Common myeloid progenitor, CD34-positive (primary cell): ENCODE data around the gene POLA2.

ENCODE experiments used
- CTCF ChIA-PET: fragments of 350-600 bp; sonication (Branson Sonifier 250); formaldehyde crosslinking; loops from one replicate; lab custom pipeline; 2021; ENCODE audit warnings: antibody characterized with exemption; lab: Charles Lee
- POLR2A ChIA-PET: fragments of 350-600 bp; sonication (Branson Sonifier 250); formaldehyde crosslinking; loops from one replicate; lab custom pipeline; 2021; ENCODE audit warnings: antibody characterized with exemption; lab: Charles Lee
- DNase-seq, 3 donors: peaks; one replicate each; pipeline versions ENCODE4 v3.0.0 to v3.0.0-alpha.2; 2013
- H3K27ac ChIP-seq, 2 experiments: 1 replicate in 1 of 2; 2 replicates in 1 of 2; pipeline ENCODE4 v1.7.0; 2013; ENCODE audit warnings: inconsistent platforms in 2 of 2, low read length in 2 of 2, mild to moderate bottlenecking in 2 of 2, low read depth in 1 of 2, moderate library complexity in 1 of 2; ENCODE audit not compliant: severe bottlenecking in 2 of 2, insufficient read depth in 1 of 2, poor library complexity in 1 of 2
- H3K27me3 ChIP-seq, 5 experiments: replicated peaks in 2 of 5; 1 replicate in 3 of 5; 2 replicates in 2 of 5; pipeline versions ENCODE4 v1.6.1 to v1.7.0; 2013; ENCODE audit warnings: low read length in 4 of 5, mild to moderate bottlenecking in 2 of 5, moderate library complexity in 2 of 5, inconsistent platforms in 1 of 5; ENCODE audit not compliant: insufficient read depth in 5 of 5, control insufficient read depth in 4 of 5
- H3K36me3 ChIP-seq, 4 experiments: 1 replicate in 2 of 4; 2 replicates in 2 of 4; pipeline versions ENCODE4 v1.6.1 to v1.7.0; 2013; ENCODE audit warnings: low read length in 3 of 4, control low read depth in 1 of 4, mild to moderate bottlenecking in 1 of 4; ENCODE audit not compliant: control insufficient read depth in 4 of 4, insufficient read depth in 4 of 4
- H3K4me1 ChIP-seq, 4 experiments: 1 replicate in 3 of 4; 2 replicates in 1 of 4; pipeline versions ENCODE4 v1.6.1 to v1.7.1; 2013; ENCODE audit warnings: low read length in 3 of 4, mild to moderate bottlenecking in 3 of 4, control low read depth in 1 of 4, inconsistent platforms in 1 of 4, moderate library complexity in 1 of 4; ENCODE audit not compliant: control insufficient read depth in 4 of 4, insufficient read depth in 4 of 4; ENCODE audit errors: control extremely low read depth in 1 of 4
- H3K4me3 ChIP-seq, 7 experiments: 1 replicate in 4 of 7; 2 replicates in 3 of 7; pipeline versions ENCODE4 v1.5.1 to v1.7.0; 2013; ENCODE audit warnings: mild to moderate bottlenecking in 7 of 7, low read length in 6 of 7, moderate library complexity in 6 of 7, inconsistent platforms in 2 of 7, low read depth in 2 of 7, control low read depth in 1 of 7; ENCODE audit not compliant: insufficient read depth in 4 of 7, control insufficient read depth in 1 of 7; ENCODE audit errors: extremely low read depth in 1 of 7
- H3K9me3 ChIP-seq, 5 experiments: 1 replicate in 4 of 5; 2 replicates in 1 of 5; pipeline versions ENCODE4 v1.6.1 to v1.7.1; 2013; ENCODE audit warnings: low read length in 4 of 5, mild to moderate bottlenecking in 2 of 5, inconsistent platforms in 1 of 5, low read depth in 1 of 5, moderate library complexity in 1 of 5; ENCODE audit not compliant: control insufficient read depth in 4 of 5, insufficient read depth in 2 of 5; ENCODE audit errors: control extremely low read depth in 1 of 5
- WGBS: methylation state at CpG from one replicate; pipeline ENCODE4 v1.1.5; 2013; ENCODE audit not compliant: insufficient coverage; 5-methylcytosine and 5-hydroxymethylcytosine counted together

Gene POLA2

DNA sequence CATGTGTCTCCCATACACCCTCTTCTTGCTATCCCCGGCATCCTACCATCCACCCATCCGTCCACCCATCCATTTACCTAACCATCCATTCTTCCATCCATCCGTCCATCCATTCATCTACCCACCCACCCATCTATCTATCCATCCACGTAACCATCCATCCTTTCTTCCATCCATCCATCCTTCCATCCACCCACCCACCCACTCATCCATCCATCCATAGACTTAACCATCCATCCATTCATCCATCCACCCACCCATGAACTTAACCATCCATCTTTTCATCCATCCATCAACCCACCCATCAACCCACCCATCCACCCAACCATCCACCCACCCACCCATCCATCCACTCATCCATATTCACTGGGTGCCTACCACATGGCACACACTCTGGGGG lies 42.3 kb downstream of the POLA2 start:
- ChIA-PET CTCF (interaction anchor here (1.0 to 3.0 kb wide), 4 partner anchors 10 to 26 kb away, joined by 3 to 12 read pairs (median 6); partner anchors contain the start of gene CDC42EP2), POLR2A (no interaction called here)
- 96% methylated on average over 4 of the region's 4 CpGs for WGBS
- Histone ChIP-seq H3K27ac (no peak overlapping the region), H3K4me3 (no peak overlapping the region), H3K4me1 (peaks cover 0 to 25% (median 19%) of the 10 kb centered on the region in 4 experiments), H3K36me3 (peaks cover 0 to 28% (median 3%) of the 10 kb centered on the region in 4 experiments), H3K27me3 (no peaks in the 10 kb centered on the region), H3K9me3 (no peaks in the 10 kb centered on the region)
- no peak for DNase-seq

DNA sequence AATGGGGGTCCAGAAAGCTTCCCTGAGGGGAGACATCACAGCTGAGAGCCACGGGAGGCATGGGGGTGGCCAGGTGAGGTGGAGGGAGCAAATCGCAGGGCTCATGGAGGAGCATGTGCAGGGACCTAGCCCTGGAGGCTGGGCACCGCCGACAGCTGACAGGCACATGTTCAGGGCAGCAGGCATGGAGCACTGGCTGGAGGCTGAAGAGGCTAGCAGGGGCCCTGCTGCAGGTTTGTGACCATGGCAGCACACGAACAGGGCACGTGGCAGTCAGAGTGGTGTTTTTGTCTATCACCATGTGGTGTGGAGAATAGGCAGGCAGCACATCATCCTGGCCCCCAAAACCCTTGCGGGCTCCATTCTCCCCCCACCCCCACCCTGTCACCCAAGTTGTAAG lies 42.9 kb downstream of the POLA2 start:
- POLR2A ChIA-PET = no interaction called here
- no peak overlapping the region for H3K4me3 ChIP-seq
- CTCF ChIA-PET = interaction anchor here (1.1 to 1.4 kb wide), 3 partner anchors 10 to 25 kb away, joined by 4 to 6 read pairs (median 6); no protein-coding TSS in a partner anchor
- no peak for DNase-seq
- H3K27ac ChIP-seq = no peak overlapping the region
- peaks cover 0 to 25% (median 19%) of the 10 kb centered on the region in 4 experiments for H3K4me1 ChIP-seq
- H3K27me3 ChIP-seq = no peaks in the 10 kb centered on the region
- H3K36me3 ChIP-seq = peaks cover 0 to 24% (median 1%) of the 10 kb centered on the region in 4 experiments
- 95% methylated on average over 6 of the region's 7 CpGs for WGBS
- H3K9me3 ChIP-seq = no peaks in the 10 kb centered on the region

DNA sequence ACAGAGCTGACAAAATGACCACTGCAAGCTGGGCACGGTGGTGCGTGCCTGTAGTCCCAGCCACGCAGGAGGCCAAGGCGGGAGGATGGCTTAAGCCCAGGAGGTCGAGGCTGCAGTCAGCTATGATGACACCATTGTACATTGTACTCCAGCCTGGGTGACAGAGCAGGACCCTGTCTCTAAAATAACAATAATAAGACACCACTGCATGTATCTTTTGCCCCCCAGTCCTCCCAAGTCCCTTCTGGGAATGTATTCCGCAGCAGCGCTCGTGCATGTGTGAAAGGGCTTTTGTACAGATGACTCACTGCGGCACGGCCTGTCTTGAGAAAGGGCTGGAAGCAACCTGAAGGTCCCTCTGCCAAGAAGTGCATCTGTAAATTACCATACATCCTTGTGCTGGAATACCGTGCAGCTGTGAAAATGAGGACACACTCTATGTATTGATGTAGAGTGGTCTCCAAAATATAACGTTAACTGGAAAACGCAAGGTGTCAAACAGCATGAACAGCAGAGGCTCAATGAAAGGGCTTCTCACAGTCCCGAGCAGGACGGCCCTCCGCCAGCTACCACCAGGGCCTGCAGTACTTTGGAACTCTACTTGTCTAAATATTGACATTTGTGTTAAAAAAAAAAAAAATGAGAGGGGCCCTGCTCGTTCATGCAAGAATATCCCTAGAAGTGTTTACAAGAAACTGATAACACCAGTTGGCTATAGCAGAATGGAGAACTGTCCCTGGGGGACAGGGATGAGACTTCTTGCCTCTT lies 43.9 kb downstream of the POLA2 start:
- DNase-seq = no peak
- POLR2A ChIA-PET = no interaction called here

GRCh38 chr11:65307298-65308229 lies 45.8 kb downstream of the POLA2 start:
- CTCF ChIA-PET = interaction anchor here (0.6 to 2.0 kb wide), 5 partner anchors 8 to 24 kb away, joined by 3 to 7 read pairs (median 3); no protein-coding TSS in a partner anchor
- H3K36me3 ChIP-seq = peaks cover 0 to 16% (median 1%) of the 10 kb centered on the region in 4 experiments
- H3K27me3 ChIP-seq = no peaks in the 10 kb centered on the region
- H3K4me3 ChIP-seq = no peak overlapping the region
- POLR2A ChIA-PET = interaction anchor here (1.2 kb wide), 1 partner anchor 9 kb away, joined by 3 read pairs; no protein-coding TSS in a partner anchor
- 97% methylated on average over 6 of the region's 6 CpGs for WGBS
- no peak for DNase-seq
- H3K27ac ChIP-seq = no peak overlapping the region
- peaks cover 0 to 12% (median 10%) of the 10 kb centered on the region in 4 experiments for H3K4me1 ChIP-seq
- no peaks in the 10 kb centered on the region for H3K9me3 ChIP-seq

More for the DNA sequence above, 43.9 kb downstream of the POLA2 start:
- peaks cover 0 to 24% (median 1%) of the 10 kb centered on the region in 4 experiments for H3K36me3 ChIP-seq
- WGBS = 99% methylated on average over 15 of the region's 17 CpGs
- CTCF ChIA-PET = interaction anchor here (1.1 kb wide), 2 partner anchors 10 to 30 kb away, joined by 4 read pairs; no protein-coding TSS in a partner anchor
- H3K4me1 ChIP-seq = peaks cover 0 to 25% (median 19%) of the 10 kb centered on the region in 4 experiments
- no peak overlapping the region for H3K27ac ChIP-seq
- H3K27me3 ChIP-seq = no peaks in the 10 kb centered on the region
- H3K4me3 ChIP-seq = no peak overlapping the region
- no peaks in the 10 kb centered on the region for H3K9me3 ChIP-seq

GRCh38 chr11:65308281-65308891 lies 46.6 kb downstream of the POLA2 start:
- Histone ChIP-seq H3K9me3 (no peaks in the 10 kb centered on the region), H3K27me3 (peaks cover 0 to 2% (median 0%) of the 10 kb centered on the region in 5 experiments), H3K4me3 (no peak overlapping the region), H3K27ac (no peak overlapping the region), H3K36me3 (peaks cover 0 to 16% (median 0%) of the 10 kb centered on the region in 4 experiments), H3K4me1 (peaks cover 0 to 12% (median 9%) of the 10 kb centered on the region in 4 experiments)
- CTCF ChIA-PET = interaction anchor here (0.6 to 9.9 kb wide), 6 partner anchors 7 to 34 kb away, joined by 3 to 153 read pairs (median 5); partner anchors contain the start of gene DPF2
- POLR2A ChIA-PET = interaction anchor here (1.2 kb wide), 1 partner anchor 10 kb away, joined by 3 read pairs; no protein-coding TSS in a partner anchor
- WGBS = 23% methylated on average over 3 of the region's 7 CpGs
- peak in 2 of 3 donors; percentile 75 to 82 for DNase-seq

DNA sequence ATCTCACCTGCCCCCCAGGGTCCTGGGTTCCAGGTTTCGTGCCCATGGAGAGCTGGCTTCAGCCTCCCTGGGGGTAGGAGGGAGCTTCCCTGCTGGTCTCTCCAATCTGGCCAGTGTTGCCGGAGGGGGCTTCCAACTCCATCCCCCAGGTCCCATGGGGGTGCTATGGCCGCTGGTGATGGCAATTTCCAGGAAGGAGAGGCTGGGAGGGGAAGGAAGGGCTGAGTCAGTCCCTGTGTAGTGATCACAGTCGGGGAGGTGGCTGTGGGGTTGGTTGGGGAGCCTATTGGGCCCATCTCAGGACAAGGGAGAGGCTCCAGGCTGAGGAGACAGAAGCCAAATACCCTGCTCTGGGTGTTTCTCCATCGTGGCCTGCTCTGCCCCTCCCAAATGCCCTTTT lies 47.2 kb downstream of the POLA2 start:
- DNase-seq = no peak
- H3K4me3 ChIP-seq = no peak overlapping the region
- peaks cover 0 to 8% (median 0%) of the 10 kb centered on the region in 5 experiments for H3K27me3 ChIP-seq
- H3K27ac ChIP-seq = no peak overlapping the region
- ChIA-PET POLR2A (no interaction called here), CTCF (interaction anchor here (1.4 to 9.9 kb wide), 4 partner anchors 7 to 34 kb away, joined by 5 to 153 read pairs (median 5); partner anchors contain the start of gene DPF2)
- H3K9me3 ChIP-seq = no peaks in the 10 kb centered on the region
- H3K36me3 ChIP-seq = peaks cover 0 to 10% (median 0%) of the 10 kb centered on the region in 4 experiments
- H3K4me1 ChIP-seq = peaks cover 0 to 12% (median 10%) of the 10 kb centered on the region in 4 experiments
- 73% methylated on average over 2 of the region's 5 CpGs for WGBS
